GM23338 (cell line): ENCODE measurements around the gene BRAP. TPM values are rescaled to one million over a fixed set of nuclear protein-coding genes. Genes with fewer than 3 reads are reported as not detected.

Source experiments
- ATAC-seq: fragments of 200-7000 bp; cut with Tn5 transposase; 3 replicates; pipeline ENCODE4 v1.9.1; 2020
- DNase-seq: peaks from one replicate; pipeline ENCODE4 v3.0.0-alpha.2; 2015; ENCODE audit warnings: low spot score
- H2AFZ ChIP-seq: fragments of 200-600 bp; sonication (generic); 2 replicates; pipeline ENCODE4 v1.8.0; 2016; ENCODE audit warnings: antibody characterized with exemption, mild to moderate bottlenecking, moderate library complexity
- H3F3A ChIP-seq: fragments of 200-600 bp; sonication (generic); replicated peaks from 2 replicates; pipeline ENCODE4 v1.8.0; 2017; ENCODE audit warnings: antibody characterized with exemption, mixed run types, low read depth
- H3K27ac ChIP-seq: fragments of 200-600 bp; sonication (generic); 2 replicates; pipeline ENCODE4 v1.6.1; 2016; ENCODE audit warnings: low read depth
- H3K27me3 ChIP-seq: fragments of 200-600 bp; sonication (generic); 2 replicates; pipeline ENCODE4 v1.8.0; 2016; ENCODE audit warnings: mild to moderate bottlenecking, mixed run types, moderate library complexity; ENCODE audit not compliant: insufficient read depth
- H3K36me3 ChIP-seq: fragments of 200-600 bp; sonication (generic); 2 replicates; pipeline ENCODE4 v1.8.0; 2016; ENCODE audit warnings: mild to moderate bottlenecking; ENCODE audit not compliant: insufficient read depth
- H3K4me1 ChIP-seq: fragments of 200-600 bp; sonication (generic); 2 replicates; pipeline ENCODE4 v1.8.0; 2016; ENCODE audit warnings: mild to moderate bottlenecking, moderate library complexity; ENCODE audit not compliant: insufficient read depth
- H3K4me2 ChIP-seq: fragments of 200-600 bp; sonication (generic); 2 replicates; pipeline ENCODE4 v1.7.1; 2017; ENCODE audit warnings: mixed run types
- H3K4me3 ChIP-seq: fragments of 200-600 bp; sonication (generic); 2 replicates; pipeline ENCODE4 v1.6.1; 2016; ENCODE audit warnings: mixed run types
- H3K79me2 ChIP-seq: fragments of 200-600 bp; sonication (generic); replicated peaks from 2 replicates; pipeline ENCODE4 v1.8.0; 2017; ENCODE audit warnings: mild to moderate bottlenecking; ENCODE audit not compliant: insufficient read depth
- H3K9me2 ChIP-seq: fragments of 200-600 bp; sonication (generic); 2 replicates; pipeline ENCODE4 v1.8.0; 2017; ENCODE audit not compliant: insufficient read depth
- H4K20me1 ChIP-seq: fragments of 200-600 bp; sonication (generic); replicated peaks from 2 replicates; pipeline ENCODE4 v1.8.0; 2017; ENCODE audit warnings: mild to moderate bottlenecking; ENCODE audit not compliant: insufficient read depth
- H3K27ac Mint-ChIP-seq: 2 replicates; pipeline ENCODE4 v1.8.0; 2020; ENCODE audit warnings: inconsistent platforms, mild to moderate bottlenecking, moderate library complexity, mixed read lengths
- H3K27me3 Mint-ChIP-seq: 3 replicates; pipeline ENCODE4 v1.8.0; 2022; ENCODE audit warnings: low read depth, mild to moderate bottlenecking, moderate library complexity, mixed read lengths, inconsistent platforms; ENCODE audit not compliant: insufficient read depth, poor library complexity
- H3K36me3 Mint-ChIP-seq: 3 replicates; pipeline ENCODE4 v1.8.0; 2021; ENCODE audit warnings: low read depth, mild to moderate bottlenecking, inconsistent platforms, moderate library complexity, mixed read lengths
- H3K4me1 Mint-ChIP-seq: 3 replicates; pipeline ENCODE4 v1.8.0; 2020; ENCODE audit warnings: mild to moderate bottlenecking, inconsistent platforms, mixed read lengths
- H3K4me3 Mint-ChIP-seq: 3 replicates; pipeline ENCODE4 v1.8.0; 2021; ENCODE audit warnings: moderate library complexity, mild to moderate bottlenecking, inconsistent platforms, mixed read lengths
- H3K9me3 Mint-ChIP-seq: 3 replicates; pipeline ENCODE4 v1.8.0; 2020; ENCODE audit warnings: moderate library complexity, mild to moderate bottlenecking, inconsistent platforms, mixed read lengths
- ETS1 ChIP-seq: IDR thresholded peaks from 2 replicates; pipeline ENCODE4 v1.6.1; 2016; ENCODE audit warnings: antibody characterized with exemption
- EZH2 ChIP-seq: fragments of 200-600 bp; sonication (generic); IDR thresholded peaks from one replicate; pipeline ENCODE4 v1.8.0; 2017; ENCODE audit warnings: antibody characterized with exemption, mild to moderate bottlenecking, low read depth; ENCODE audit not compliant: unreplicated experiment
- NANOG ChIP-seq: IDR thresholded peaks from 2 replicates; pipeline ENCODE4 v1.6.1; 2016; ENCODE audit warnings: antibody characterized with exemption, borderline replicate concordance
- POLR2AphosphoS5 ChIP-seq: IDR thresholded peaks from 2 replicates; pipeline ENCODE4 v1.6.1; 2016; ENCODE audit warnings: antibody characterized with exemption, low read depth
- REST ChIP-seq: IDR thresholded peaks from one replicate; pipeline ENCODE4 v1.6.1; 2018; ENCODE audit warnings: antibody characterized with exemption; ENCODE audit not compliant: unreplicated experiment
- STAT1 ChIP-seq: IDR thresholded peaks from one replicate; pipeline ENCODE4 v1.6.1; 2016; ENCODE audit warnings: antibody characterized with exemption; ENCODE audit not compliant: unreplicated experiment
- ZNF114 ChIP-seq: fragments of 250-450 bp; sonication (Bioruptor Pico); IDR thresholded peaks from 2 replicates; pipeline ENCODE4 v1.5.0; 2020; ENCODE audit warnings: mild to moderate bottlenecking, moderate library complexity
- ZNF331 ChIP-seq: fragments of 250-450 bp; sonication (Bioruptor Pico); IDR thresholded peaks from 2 replicates; pipeline ENCODE4 v1.5.0; 2020; ENCODE audit warnings: low read depth, mild to moderate bottlenecking, moderate library complexity
- ZNF462 ChIP-seq: fragments of 250-450 bp; sonication (Bioruptor Pico); IDR thresholded peaks from 2 replicates; pipeline ENCODE4 v1.5.0; 2020; ENCODE audit warnings: mild to moderate bottlenecking, moderate library complexity
- polyA plus RNA-seq: library from polyadenylated mRNA; unstranded; fragments of >200 nt; fragmentation: Nextera tagmentation; extraction: Ambion mirVana; gene quantifications from 2 replicates; pipeline ENCODE4 v1.2.1, GENCODE V29; 2016
- total RNA-seq: library from RNA; depleted of rRNA; stranded (reverse); fragments of >200 nt; shearing (Covaris generic); gene quantifications from 2 replicates; pipeline ENCODE4 v1.2.3, GENCODE V29; 2014

The BRAP gene
- total and polyA plus RNA-seq, 2 experiments from 2014 or later: 14.9 to 19.4 TPM

GRCh38 chr12:111640506-111640905 is 45.2 kb downstream of the BRAP start:
- Mint-ChIP-seq H3K27me3 (peaks cover 6% of the 10 kb centered on the region), H3K4me3 (no peak overlapping the region), H3K36me3 (peaks cover 27% of the 10 kb centered on the region), H3K27ac (no peak overlapping the region), H3K4me1 (peaks cover 18% of the 10 kb centered on the region), H3K9me3 (no peaks in the 10 kb centered on the region)
- TF ChIP-seq POLR2AphosphoS5 (no peak), NANOG (no peak), REST (no peak), STAT1 (no peak), ZNF114 (CRISPR knock-in tag) (no peak), ZNF462 (CRISPR knock-in tag) (no peak), ETS1 (no peak), EZH2 (no peak), ZNF331 (CRISPR knock-in tag) (no peak)
- H3K27me3 ChIP-seq: no peaks in the 10 kb centered on the region
- peaks cover 10% of the 10 kb centered on the region; the same call in 1 of the 2 replicates for H3F3A ChIP-seq
- ATAC-seq (no peak), DNase-seq (no peak)
- H3K36me3 ChIP-seq: peaks cover 3% of the 10 kb centered on the region
- no peak overlapping the region for H3K4me2 ChIP-seq
- H3K9me2 ChIP-seq: no peaks in the 10 kb centered on the region
- no peak overlapping the region for H3K27ac ChIP-seq
- H3K79me2 ChIP-seq: no peaks in the 10 kb centered on the region
- peaks cover 6% of the 10 kb centered on the region; the same call in 1 of the 2 replicates for H4K20me1 ChIP-seq
- H3K4me1 ChIP-seq: peaks cover 19% of the 10 kb centered on the region; the same call in 1 of the 2 replicates
- H2AFZ ChIP-seq: no peak overlapping the region
- H3K4me3 ChIP-seq: no peak overlapping the region
